Measurements from ENCODE around the gene NR4A3.

The NR4A3 gene

GRCh38 chr9:99813739-99814138 lies 7.9 kb upstream of the NR4A3 start:
- H3K27me3 ChIP-seq (ENCODE audit: control insufficient read depth in 5 of 5, insufficient read depth in 4 of 5, low read length in 5 of 5) = no peaks in the 10 kb centered on the region
- no peaks in the 10 kb centered on the region for H3K9me3 ChIP-seq (ENCODE audit: control insufficient read depth in 5 of 5, low read length in 5 of 5)
- H3K4me3 ChIP-seq (ENCODE audit: low read depth in 1 of 5, low read length in 5 of 5) = no peak overlapping the region
- no peak overlapping the region for H3K27ac ChIP-seq (ENCODE audit: low read depth, low read length)
- H3K9ac ChIP-seq (ENCODE audit: low read length in 5 of 5) = no peak overlapping the region
- peaks cover 0 to 5% (median 4%) of the 10 kb centered on the region in 5 donors for H3K4me1 ChIP-seq (ENCODE audit: control insufficient read depth in 5 of 5, insufficient read depth in 5 of 5, low read length in 5 of 5)
- H3K36me3 ChIP-seq (ENCODE audit: control insufficient read depth in 5 of 5, insufficient read depth in 5 of 5, low read length in 5 of 5) = no peaks in the 10 kb centered on the region

DNA sequence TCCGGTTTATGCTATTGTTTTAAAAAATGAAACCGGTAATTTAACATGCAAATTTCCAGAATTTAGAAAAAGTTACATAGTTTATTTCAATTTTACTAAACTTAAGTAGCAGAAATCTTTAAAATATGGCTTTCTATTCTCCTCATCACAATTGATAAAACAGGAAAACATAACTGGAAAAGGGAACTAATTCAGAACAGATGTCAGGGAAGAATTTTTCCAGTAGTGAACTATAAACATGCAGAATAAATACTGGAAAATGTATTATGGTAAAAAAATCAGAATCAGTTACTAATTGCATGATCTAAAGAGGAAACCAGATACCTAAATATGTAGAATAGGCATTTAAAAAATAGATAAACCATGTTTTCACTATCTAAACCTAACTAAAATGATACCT lies 7.3 kb upstream of the NR4A3 start:
- no peaks in the 10 kb centered on the region for H3K9me3 ChIP-seq (ENCODE audit: control insufficient read depth in 5 of 5, low read length in 5 of 5)
- H3K4me1 ChIP-seq (ENCODE audit: control insufficient read depth in 5 of 5, insufficient read depth in 5 of 5, low read length in 5 of 5) = peaks cover 0 to 10% (median 9%) of the 10 kb centered on the region in 5 donors
- no peak overlapping the region for H3K27ac ChIP-seq (ENCODE audit: low read depth, low read length)
- H3K4me3 ChIP-seq (ENCODE audit: low read depth in 1 of 5, low read length in 5 of 5) = no peak overlapping the region
- no peaks in the 10 kb centered on the region for H3K36me3 ChIP-seq (ENCODE audit: control insufficient read depth in 5 of 5, insufficient read depth in 5 of 5, low read length in 5 of 5)
- no peak overlapping the region for H3K9ac ChIP-seq (ENCODE audit: low read length in 5 of 5)
- no peaks in the 10 kb centered on the region for H3K27me3 ChIP-seq (ENCODE audit: control insufficient read depth in 5 of 5, insufficient read depth in 4 of 5, low read length in 5 of 5)

- H3K4me1 ChIP-seq (ENCODE audit: control insufficient read depth in 5 of 5, insufficient read depth in 5 of 5, low read length in 5 of 5) = peaks cover 0 to 24% (median 21%) of the 10 kb centered on the region in 5 donors
- no peak overlapping the region for H3K27ac ChIP-seq (ENCODE audit: low read depth, low read length)
- H3K27me3 ChIP-seq (ENCODE audit: control insufficient read depth in 5 of 5, insufficient read depth in 4 of 5, low read length in 5 of 5) = no peaks in the 10 kb centered on the region
- H3K4me3 ChIP-seq (ENCODE audit: low read depth in 1 of 5, low read length in 5 of 5) = no peak overlapping the region
- H3K9me3 ChIP-seq (ENCODE audit: control insufficient read depth in 5 of 5, low read length in 5 of 5) = no peaks in the 10 kb centered on the region
- H3K9ac ChIP-seq (ENCODE audit: low read length in 5 of 5) = no peak overlapping the region
- H3K36me3 ChIP-seq (ENCODE audit: control insufficient read depth in 5 of 5, insufficient read depth in 5 of 5, low read length in 5 of 5) = no peaks in the 10 kb centered on the region
These were observed 5.3 kb upstream of the NR4A3 start for GRCh38 chr9:99816392-99816791.

GRCh38 chr9:99818500-99818899 lies 3.2 kb upstream of the NR4A3 start:
- peaks cover 0 to 4% (median 3%) of the 10 kb centered on the region in 5 donors for H3K27me3 ChIP-seq (ENCODE audit: control insufficient read depth in 5 of 5, insufficient read depth in 4 of 5, low read length in 5 of 5)
- no peaks in the 10 kb centered on the region for H3K9me3 ChIP-seq (ENCODE audit: control insufficient read depth in 5 of 5, low read length in 5 of 5)
- peak overlapping the region in 4 of 5 donors; percentile 68 to 89 (median 82) for H3K9ac ChIP-seq (ENCODE audit: low read length in 5 of 5)
- H3K4me1 ChIP-seq (ENCODE audit: control insufficient read depth in 5 of 5, insufficient read depth in 5 of 5, low read length in 5 of 5) = peaks cover 0 to 43% (median 37%) of the 10 kb centered on the region in 5 donors
- no peaks in the 10 kb centered on the region for H3K36me3 ChIP-seq (ENCODE audit: control insufficient read depth in 5 of 5, insufficient read depth in 5 of 5, low read length in 5 of 5)
- H3K4me3 ChIP-seq (ENCODE audit: low read depth in 1 of 5, low read length in 5 of 5) = peak overlapping the region in 3 of 5 donors; percentile 16 to 88 (median 85)
- peak overlapping the region; percentile 92 for H3K27ac ChIP-seq (ENCODE audit: low read depth, low read length)

GRCh38 chr9:99819123-99819855 lies 2.4 kb upstream of the NR4A3 start:
- Histone ChIP-seq H3K9me3 (ENCODE audit: control insufficient read depth in 5 of 5, low read length in 5 of 5) (no peaks in the 10 kb centered on the region), H3K4me3 (ENCODE audit: low read depth in 1 of 5, low read length in 5 of 5) (peak overlapping the region; percentile 58 to 88 (median 85)), H3K36me3 (ENCODE audit: control insufficient read depth in 5 of 5, insufficient read depth in 5 of 5, low read length in 5 of 5) (no peaks in the 10 kb centered on the region), H3K9ac (ENCODE audit: low read length in 5 of 5) (peak overlapping the region; percentile 68 to 89 (median 84)), H3K27ac (ENCODE audit: low read depth, low read length) (peak overlapping the region; percentile 92), H3K27me3 (ENCODE audit: control insufficient read depth in 5 of 5, insufficient read depth in 4 of 5, low read length in 5 of 5) (peaks cover 0 to 10% (median 5%) of the 10 kb centered on the region in 5 donors), H3K4me1 (ENCODE audit: control insufficient read depth in 5 of 5, insufficient read depth in 5 of 5, low read length in 5 of 5) (peaks cover 0 to 50% (median 43%) of the 10 kb centered on the region in 5 donors)

DNA sequence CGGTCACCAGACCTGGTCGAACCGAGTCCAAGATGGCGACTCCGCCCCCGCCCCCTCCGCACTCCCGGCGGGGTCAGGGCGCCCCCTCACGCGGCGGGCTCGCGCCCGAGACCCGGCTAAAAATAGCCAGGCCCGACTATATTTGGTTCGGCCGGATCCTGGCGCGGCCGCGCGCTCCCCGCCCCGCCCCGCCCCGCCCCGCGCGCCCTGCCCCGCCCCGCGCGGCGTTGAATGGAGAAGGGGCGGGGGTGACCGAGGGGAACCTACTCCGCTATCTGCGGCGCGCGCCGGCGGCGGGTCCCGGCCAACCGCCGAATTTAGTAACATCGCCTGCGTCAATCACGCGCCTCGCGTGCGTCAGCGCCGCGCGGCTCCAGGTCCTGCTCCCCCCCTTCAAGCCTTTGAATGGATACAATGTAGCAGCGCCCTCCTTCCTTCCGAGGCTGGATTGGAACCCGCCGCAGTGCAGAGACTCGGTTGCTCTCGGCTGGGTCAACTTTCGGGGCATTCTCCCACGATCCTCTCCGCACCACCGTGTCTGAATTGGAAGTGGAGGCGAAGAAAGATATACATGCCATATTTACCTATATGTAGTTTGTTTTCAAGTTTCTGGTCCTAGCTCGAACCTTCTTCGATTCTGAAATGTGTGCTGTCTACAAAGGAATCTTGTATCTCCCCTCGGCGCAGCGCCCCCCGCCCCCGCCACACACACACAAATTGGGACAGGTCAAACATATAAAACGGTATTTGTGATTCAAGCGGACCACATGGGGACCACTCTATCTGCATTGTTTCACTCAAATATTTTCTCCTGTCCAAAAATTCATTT lies 1.6 kb upstream of the NR4A3 start:
- Histone ChIP-seq H3K4me1 (ENCODE audit: control insufficient read depth in 5 of 5, insufficient read depth in 5 of 5, low read length in 5 of 5) (peaks cover 0 to 58% (median 51%) of the 10 kb centered on the region in 5 donors), H3K27me3 (ENCODE audit: control insufficient read depth in 5 of 5, insufficient read depth in 4 of 5, low read length in 5 of 5) (peaks cover 4 to 18% (median 12%) of the 10 kb centered on the region in 5 donors), H3K36me3 (ENCODE audit: control insufficient read depth in 5 of 5, insufficient read depth in 5 of 5, low read length in 5 of 5) (no peaks in the 10 kb centered on the region), H3K27ac (ENCODE audit: low read depth, low read length) (peak overlapping the region; percentile 98), H3K4me3 (ENCODE audit: low read depth in 1 of 5, low read length in 5 of 5) (peak overlapping the region; percentile 83 to 94 (median 91)), H3K9me3 (ENCODE audit: control insufficient read depth in 5 of 5, low read length in 5 of 5) (no peaks in the 10 kb centered on the region), H3K9ac (ENCODE audit: low read length in 5 of 5) (peak overlapping the region; percentile 79 to 93 (median 85))

DNA sequence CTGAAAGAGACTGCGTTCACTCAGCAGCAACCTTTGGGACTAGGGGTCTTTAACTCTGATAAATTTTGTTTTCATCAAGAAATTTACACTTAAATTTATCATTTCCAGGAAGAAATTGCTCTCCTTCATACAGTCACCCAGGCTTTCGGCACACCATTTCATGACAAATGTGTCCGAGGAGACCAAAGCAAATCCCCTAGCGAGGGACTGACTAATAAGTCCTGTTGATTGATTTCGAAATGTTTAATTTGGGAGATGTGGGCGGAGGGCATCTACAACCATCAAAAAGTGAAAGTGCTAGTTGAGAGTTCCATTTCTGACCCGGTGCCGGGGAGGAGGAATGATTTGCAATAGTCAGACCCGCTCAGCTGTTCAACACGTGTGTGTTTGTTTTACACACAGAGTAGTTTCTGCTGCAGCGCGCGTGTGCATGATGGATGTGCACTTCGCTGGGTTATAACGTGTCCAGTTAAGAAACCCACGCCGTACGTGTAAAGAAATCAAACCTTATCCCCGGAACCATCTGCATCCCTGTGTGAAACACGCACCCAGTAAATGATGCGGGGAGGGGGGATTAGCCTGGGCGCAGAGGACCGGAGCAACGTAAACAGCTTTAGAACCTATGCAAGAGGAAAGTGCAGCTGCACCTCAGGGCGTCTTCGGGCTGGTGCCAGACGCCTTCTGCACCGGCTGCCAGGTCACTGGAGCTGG lies 845 bp upstream of the NR4A3 start:
- H3K4me1 ChIP-seq (ENCODE audit: control insufficient read depth in 5 of 5, insufficient read depth in 5 of 5, low read length in 5 of 5) = peaks cover 0 to 65% (median 59%) of the 10 kb centered on the region in 5 donors
- peak overlapping the region; percentile 83 to 94 (median 91) for H3K4me3 ChIP-seq (ENCODE audit: low read depth in 1 of 5, low read length in 5 of 5)
- H3K36me3 ChIP-seq (ENCODE audit: control insufficient read depth in 5 of 5, insufficient read depth in 5 of 5, low read length in 5 of 5) = no peaks in the 10 kb centered on the region
- peak overlapping the region; percentile 77 to 93 (median 85) for H3K9ac ChIP-seq (ENCODE audit: low read length in 5 of 5)
- no peaks in the 10 kb centered on the region for H3K9me3 ChIP-seq (ENCODE audit: control insufficient read depth in 5 of 5, low read length in 5 of 5)
- H3K27me3 ChIP-seq (ENCODE audit: control insufficient read depth in 5 of 5, insufficient read depth in 4 of 5, low read length in 5 of 5) = peaks cover 12 to 26% (median 20%) of the 10 kb centered on the region in 5 donors
- H3K27ac ChIP-seq (ENCODE audit: low read depth, low read length) = peak overlapping the region; percentile 98

GRCh38 chr9:99822109-99822805 lies 572 bp downstream of the NR4A3 start:
- peaks cover 13 to 38% (median 23%) of the 10 kb centered on the region in 5 donors for H3K27me3 ChIP-seq (ENCODE audit: control insufficient read depth in 5 of 5, insufficient read depth in 4 of 5, low read length in 5 of 5)
- no peaks in the 10 kb centered on the region for H3K9me3 ChIP-seq (ENCODE audit: control insufficient read depth in 5 of 5, low read length in 5 of 5)
- no peaks in the 10 kb centered on the region for H3K36me3 ChIP-seq (ENCODE audit: control insufficient read depth in 5 of 5, insufficient read depth in 5 of 5, low read length in 5 of 5)
- peaks cover 0 to 65% (median 59%) of the 10 kb centered on the region in 5 donors for H3K4me1 ChIP-seq (ENCODE audit: control insufficient read depth in 5 of 5, insufficient read depth in 5 of 5, low read length in 5 of 5)
- H3K4me3 ChIP-seq (ENCODE audit: low read depth in 1 of 5, low read length in 5 of 5) = peak overlapping the region; percentile 83 to 95 (median 91)
- peak overlapping the region; percentile 98 for H3K27ac ChIP-seq (ENCODE audit: low read depth, low read length)
- H3K9ac ChIP-seq (ENCODE audit: low read length in 5 of 5) = peak overlapping the region; percentile 48 to 93 (median 78)
